Cortex of kidney (tissue), 1 donor: ENCODE data around the gene GPX6.
"Not testable (repeated sequence)": the region's sequence is repeated elsewhere in the genome, so short reads cannot be mapped to it uniquely, and the experiment has no call there.

Experiments used
- DNase-seq: peaks from one replicate; lab custom pipeline; 2025; lab: John Stamatoyannopoulos, UW

GPX6 gene

GRCh38 chr6:28480253-28480932 is 35.2 kb downstream of the GPX6 start:
- DNase-seq, result no peak

DNA sequence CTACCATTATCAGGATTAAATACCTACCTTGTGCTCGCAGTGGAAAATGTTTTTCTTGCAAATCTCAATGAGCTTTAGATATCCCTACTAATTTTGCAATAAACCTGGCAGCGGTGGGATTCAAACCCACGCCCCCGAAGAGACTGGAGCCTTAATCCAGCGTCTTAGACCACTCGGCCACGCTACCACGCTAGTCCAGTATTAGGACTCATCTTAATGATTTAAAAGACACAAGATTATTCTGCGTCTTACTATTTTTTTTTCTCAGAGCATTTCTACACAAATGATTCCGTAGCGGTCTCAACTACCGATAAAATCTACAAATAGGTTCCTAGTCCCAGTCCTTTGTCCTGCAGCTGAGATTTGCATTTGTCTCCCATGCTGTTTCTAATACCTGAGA is 37.1 kb downstream of the GPX6 start:
- no peak for DNase-seq

- no peak for DNase-seq
Observed at GRCh38 chr6:28474441-28475219, 41.0 kb downstream of the GPX6 start.

- not testable (repeated sequence) for DNase-seq
Observed at GRCh38 chr6:28469153-28469745, 46.3 kb downstream of the GPX6 start.

DNA sequence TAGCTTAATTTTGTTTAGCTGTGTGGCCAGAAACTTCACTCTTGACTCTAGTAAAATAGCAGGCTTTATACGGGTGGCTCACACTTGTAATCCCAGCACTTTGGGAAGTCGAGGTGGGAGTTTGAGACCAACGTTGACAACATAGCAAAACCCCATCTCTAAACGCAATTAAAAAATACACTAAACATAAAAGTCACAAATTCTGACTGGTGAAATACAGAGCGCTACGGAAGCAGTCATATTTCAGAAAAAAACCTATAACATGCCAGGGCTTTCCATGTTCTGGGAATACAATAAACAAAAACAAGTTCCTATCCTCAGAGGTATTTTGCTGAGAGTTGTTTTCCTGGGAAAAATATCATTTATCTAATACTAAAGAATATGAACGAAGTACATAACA is 47.5 kb downstream of the GPX6 start:
- DNase-seq, result no peak

DNA sequence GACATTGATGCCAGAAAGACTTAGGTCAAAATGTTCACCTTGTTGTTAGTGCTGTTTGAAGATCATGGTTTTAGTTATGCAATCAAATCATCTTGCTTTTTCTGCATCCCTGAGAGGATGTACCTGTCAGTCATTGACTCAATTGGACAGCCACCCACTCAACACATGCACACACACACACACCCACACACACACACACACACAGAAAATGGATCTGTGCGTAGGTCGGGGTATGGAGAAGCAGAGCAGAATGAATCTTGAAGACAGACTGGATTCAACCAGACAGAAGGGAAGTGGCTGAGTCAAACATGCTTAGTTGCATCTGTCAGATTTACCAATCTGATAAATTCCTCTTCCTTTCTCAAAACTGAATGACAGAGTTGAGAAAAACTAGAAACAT is 53.2 kb downstream of the GPX6 start:
- DNase-seq, result no peak

- no peak for DNase-seq
Observed at GRCh38 chr6:28458568-28458967, 57.0 kb downstream of the GPX6 start.
